Hematopoietic multipotent progenitor cell (in vitro differentiated cells): ENCODE results near the gene HAX1. TPM values are rescaled to one million over a fixed set of nuclear protein-coding genes. Genes with fewer than 3 reads are reported as not detected.
"Not testable (repeated sequence)": the region's sequence is repeated elsewhere in the genome, so short reads cannot be mapped to it uniquely, and the experiment has no call there.

Source experiments
- DNase-seq, 3 donors: peaks; one replicate each; pipeline ENCODE4 v3.0.0-alpha.2; 2011 to 2015; ENCODE audit warnings: low read depth in 2 of 3, low spot score in 2 of 3
- total RNA-seq: library from RNA; depleted of rRNA; stranded (reverse); fragments of >200 nt; gene quantifications from one replicate; pipeline ENCODE4 v1.2.3, GENCODE V29; 2012

Gene HAX1
- total RNA-seq = 39.0 TPM

DNA sequence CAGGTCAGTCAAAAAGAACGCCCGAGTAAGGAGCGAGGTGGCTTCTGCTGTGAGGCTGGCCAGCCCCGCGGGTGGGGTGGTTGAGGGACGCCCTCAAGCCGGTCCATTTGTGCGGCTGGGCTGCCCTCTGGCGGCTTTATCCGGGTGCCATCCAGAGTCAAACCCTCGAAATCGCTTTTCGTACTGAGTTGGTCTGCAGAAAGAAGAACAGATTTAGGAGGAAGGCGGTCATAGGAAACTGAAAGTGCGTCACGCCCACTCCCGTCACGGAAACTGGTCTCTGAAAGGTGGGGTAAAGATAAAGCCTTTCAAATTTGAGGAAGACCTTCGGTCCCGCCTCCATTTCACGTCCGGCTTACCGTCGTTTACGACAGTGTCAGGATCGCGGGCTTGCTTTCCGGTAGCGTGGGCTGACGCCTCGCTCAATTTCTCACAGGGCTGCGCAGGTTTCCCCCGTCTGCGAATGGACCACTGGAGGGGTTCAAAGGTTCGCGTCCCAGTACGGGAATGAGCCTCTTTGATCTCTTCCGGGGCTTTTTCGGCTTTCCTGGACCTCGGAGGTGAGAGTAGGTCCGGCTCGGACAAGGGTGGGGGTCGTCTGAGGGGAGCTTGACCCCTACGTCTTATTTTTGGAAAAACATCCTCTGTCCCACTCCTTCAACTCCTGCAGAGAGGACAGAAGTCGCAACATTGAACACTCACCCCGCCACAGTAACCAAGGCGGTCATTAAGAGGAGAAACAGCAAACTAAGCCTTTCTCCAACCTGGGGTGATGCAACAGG lies at the start of gene HAX1:
TSS of gene HAX1 (plus strand) at position 413 of the 782 bp plus-strand sequence. CDS start at position 508, 95 bp downstream.
- peak; percentile 85 to 100 (median 99) for DNase-seq

DNA sequence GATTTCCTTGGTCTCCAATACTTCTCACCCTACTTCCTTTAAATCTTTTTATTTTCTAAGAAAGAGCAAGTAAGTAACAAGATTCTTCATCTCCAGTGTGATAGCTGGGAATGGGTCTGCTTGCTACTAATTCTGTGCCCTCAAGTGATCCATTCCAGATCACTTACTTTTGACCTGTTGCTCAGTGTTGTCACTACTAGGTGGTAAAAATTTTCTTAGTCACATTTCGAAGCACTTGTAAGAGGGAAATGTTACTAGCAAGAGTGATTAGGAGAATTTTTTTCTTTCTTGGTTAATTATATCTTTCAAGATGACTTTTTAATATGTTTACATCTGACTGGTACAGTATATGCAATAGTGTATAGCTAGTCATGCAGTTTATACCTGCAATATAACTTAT lies 49.5 kb upstream of the HAX1 start:
- DNase-seq = no peak

DNA sequence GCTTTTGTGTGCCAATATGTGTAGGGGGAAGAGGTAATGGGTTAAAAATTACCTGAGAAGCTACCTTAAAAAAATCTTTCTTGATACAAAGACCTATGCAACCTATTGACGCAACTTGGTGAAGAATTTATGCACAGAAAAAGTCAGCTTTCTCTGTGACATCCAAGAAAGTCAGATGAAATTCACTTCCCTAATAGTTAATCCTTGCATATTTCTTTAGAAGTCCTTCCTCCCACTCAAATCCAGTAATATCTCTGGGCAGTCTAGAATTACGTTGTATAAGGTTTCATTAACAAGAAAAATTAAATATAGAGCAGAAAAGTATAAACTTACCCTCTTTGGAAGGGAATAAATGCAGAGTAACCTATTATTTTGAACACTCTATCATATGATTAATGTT lies 48.8 kb upstream of the HAX1 start:
- DNase-seq = no peak

DNA sequence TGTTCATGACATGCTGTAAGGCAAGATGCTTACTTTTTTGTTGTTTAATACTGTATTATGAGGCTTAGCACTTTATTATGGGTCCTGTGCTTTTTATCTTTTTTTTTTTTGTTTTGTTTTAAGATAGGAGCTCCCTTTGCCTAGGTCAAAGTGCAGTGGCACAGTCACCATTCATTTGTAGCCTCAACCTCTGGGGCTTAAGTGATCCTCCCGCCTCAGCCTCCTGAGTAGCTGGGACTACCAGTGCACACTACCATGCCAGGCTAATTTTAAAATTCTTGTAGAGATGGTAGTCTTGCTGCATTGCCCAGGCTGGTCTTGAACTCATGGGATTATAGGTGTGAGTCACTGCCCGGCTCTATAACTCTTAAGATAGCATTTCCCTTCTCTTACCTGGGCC lies 47.1 kb upstream of the HAX1 start:
- no peak for DNase-seq

DNA sequence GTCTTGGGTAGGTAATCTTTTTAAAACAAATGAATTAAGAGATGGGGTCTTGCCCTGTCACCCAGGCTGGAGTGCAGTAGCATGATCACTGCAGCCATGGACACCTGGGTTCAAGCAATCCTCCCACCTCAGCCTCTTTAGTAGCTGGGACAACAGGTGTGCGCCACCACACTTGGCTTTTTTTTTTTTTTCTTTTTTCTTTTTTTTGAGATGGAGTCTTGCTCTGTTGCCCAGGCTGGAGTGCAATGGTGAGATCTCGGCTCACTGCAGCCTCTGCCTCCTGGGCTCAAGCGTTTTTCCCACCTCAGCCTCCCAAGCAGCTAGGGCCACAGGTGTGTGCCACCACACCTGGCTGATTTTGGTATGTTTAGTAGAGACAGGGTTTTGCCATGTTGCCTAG lies 41.3 kb upstream of the HAX1 start:
- not testable (repeated sequence) for DNase-seq

DNA sequence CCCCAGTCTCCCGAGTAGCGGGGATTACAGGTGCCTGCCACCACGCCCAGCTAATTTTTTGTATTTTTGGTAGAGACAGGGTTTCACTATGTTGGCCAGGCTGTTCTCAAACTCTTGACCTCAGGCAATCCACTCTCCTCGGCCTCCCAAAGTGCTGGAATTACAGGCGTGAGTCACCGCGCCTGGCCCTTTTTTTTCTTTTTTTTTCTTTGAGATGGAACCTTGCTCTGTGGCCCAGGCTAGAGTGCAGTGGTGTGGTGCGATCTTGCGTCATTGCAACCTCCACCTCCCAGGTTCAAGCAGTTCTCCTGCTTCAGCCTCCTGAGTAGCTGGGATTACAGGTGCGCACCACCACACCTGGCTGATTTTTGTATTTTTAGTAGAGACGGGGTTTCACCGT lies 39.3 kb upstream of the HAX1 start:
- not testable (repeated sequence) for DNase-seq

DNA sequence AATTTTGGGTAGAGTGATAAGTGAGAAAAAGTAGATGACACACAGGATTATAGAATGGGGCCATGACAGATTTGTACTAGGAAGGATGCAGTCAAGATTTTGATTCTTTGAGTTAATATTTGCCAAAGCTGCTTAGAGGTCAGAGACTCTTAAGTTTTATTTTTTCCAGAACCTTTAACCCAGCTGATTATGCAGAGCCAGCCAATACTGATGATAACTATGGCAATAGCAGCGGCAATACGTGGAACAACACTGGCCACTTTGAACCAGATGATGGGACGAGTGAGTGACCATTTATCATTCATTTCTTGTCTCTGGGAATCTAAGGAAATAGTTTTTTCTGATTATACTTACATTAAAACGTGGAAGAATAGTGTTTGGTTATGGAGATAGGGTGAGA lies 35.6 kb upstream of the HAX1 start:
- no peak for DNase-seq

DNA sequence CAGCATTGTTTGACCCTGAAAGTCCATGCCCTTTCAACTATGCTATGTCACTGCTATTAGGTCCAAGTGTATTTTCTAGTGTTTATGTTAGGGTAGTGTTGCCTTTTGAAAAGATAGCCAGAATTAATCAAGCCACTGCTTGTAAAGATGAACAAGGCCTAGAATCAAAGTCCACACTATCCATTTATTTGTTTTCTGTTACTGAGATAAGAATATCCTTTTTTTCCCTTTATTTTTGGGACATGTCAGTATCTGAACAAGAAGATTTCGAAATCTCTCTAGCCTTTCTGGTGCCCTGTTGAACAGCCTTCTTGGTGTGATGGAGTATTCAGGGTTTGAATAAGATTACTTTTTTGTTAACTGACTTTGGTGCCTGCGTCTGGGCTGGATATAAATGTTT lies 35.0 kb upstream of the HAX1 start:
- DNase-seq = no peak

DNA sequence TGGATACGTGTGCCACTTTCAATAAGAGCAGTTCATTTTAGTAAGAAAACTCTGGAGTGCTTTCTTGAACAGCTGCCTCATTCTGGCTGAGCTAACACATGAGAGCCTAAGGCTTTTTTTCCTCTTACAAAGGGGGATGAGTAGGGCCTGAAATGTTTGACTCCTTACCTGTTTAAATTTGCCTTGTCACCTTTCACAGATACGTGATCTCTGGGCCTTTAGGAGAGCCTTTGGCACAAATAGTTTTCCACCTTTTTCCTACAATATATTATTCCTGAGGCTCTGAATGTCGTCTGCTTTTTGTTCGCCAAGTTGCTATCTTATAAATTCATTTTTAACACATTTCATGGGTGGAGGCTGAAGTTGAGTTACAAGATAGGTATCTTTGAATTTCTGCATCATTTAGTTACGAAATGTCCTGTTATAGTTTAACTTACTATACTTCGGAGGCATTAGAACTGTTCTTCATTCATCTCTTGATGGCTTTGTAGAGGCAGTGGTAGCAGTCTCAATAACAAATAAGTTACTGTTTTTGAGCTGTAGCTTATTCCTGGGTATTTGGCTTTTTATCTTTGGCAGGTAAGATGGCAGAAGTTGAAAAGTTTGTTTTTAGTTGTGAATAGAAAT lies 34.4 kb upstream of the HAX1 start:
- no peak for DNase-seq

DNA sequence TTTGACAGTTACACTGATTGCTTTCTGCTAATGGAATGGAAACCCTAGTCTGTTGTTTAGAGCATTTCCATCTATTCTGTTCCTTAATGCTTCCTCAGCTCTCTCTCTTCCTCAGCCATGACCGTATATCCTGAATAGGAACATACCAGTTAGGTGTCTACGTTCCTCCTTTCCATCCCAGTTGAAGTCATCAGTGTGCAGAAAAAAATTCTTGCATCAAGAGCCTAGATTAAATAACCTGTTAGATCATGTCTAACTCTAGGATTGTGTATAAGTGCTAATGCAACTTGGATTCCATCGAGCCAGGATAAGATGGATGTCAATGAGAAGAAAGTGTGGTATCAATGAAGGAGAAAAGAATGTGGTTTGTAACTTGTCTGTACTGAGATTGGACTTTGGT lies 32.9 kb upstream of the HAX1 start:
- DNase-seq = no peak

DNA sequence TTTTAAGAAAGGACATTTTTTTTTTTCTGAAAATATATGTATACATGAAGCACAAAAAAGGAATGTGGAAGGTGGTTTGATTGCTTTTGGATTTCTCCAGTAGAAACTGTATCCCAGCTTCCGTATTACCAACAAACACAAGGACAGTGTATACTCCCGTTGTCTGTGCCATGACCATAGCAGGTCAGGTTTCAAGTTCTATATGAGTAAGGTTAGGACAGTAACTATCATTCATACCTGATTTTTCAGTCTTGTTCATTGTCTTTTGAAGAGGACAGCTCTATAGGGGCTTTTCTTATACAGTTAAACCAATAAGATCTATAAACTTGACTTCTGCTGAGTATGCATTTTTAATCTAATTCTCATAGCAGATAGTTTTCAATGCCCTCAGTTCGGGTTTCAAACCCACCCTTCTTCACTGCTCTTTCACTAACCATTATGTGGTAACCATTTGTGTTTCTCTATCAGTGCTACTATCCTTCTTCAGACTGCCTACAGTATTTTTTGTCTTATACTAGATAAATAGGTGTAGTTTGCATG lies 32.1 kb upstream of the HAX1 start:
- DNase-seq = no peak

DNA sequence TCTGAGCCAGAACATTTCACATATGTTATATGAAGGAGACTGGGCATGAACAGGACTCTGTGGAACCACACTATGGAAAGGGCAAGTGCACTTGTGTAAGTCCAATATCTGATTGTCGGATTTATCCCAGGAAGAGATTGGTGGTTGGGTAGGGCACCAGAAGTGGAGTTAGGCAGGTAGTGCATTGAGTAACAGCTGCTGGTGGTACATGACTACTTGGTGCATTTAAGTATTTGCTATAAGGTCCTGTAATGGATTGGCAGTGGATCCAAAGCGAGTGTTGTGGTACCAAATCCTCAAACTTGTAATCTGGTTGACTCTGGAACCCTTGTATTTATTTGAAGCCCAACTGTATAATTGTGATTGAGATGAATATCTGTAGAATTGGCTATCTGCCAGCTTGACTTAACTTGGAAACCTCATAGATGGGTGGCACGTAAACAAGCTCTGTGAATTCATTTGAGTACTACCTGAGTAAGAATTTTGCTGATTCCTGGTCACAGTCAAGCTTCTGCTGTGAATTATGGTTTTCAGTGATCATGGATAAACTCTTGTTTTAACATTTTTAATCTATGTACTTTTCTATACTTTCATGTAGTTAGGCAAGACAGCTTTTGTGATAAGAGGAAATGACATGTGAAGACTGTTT lies 30.6 kb upstream of the HAX1 start:
- no peak for DNase-seq

DNA sequence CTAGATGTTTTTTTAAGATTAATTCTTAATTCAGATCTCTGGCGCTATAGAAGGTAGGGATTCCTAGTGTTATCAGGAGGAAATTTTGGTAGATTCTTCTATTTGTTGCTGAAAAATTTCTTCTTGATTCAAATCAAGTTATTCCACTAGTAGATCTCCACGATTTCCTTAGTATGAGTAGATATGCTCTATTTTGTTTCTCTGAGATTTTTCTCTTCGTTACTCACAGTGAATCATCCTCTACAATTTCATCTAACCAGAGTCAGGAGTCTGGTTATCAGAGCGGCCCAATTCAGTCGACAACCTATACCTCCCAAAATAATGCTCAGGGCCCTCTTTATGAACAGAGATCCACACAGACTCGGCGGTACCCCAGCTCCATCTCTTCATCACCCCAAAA lies 18.8 kb upstream of the HAX1 start:
- DNase-seq = no peak

DNA sequence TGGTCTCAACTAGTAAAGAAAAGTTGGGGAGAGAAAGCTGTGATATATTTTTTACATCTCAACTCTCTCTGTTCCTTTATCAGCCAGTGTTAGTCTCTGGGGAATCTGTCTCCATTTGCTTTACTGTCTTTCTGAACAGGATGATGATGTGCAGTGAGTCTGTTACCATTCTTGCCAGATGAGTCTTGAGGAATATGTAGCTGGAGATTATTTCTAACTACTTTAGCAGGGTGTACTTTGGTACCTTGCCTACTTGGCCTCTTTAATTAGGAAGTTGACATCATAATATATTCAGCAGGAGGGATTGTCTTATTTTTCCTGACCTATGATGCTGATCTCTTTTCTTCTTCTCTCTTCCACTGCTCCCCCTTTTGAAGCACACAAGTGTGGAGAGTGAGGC lies 15.7 kb upstream of the HAX1 start:
- DNase-seq = no peak

DNA sequence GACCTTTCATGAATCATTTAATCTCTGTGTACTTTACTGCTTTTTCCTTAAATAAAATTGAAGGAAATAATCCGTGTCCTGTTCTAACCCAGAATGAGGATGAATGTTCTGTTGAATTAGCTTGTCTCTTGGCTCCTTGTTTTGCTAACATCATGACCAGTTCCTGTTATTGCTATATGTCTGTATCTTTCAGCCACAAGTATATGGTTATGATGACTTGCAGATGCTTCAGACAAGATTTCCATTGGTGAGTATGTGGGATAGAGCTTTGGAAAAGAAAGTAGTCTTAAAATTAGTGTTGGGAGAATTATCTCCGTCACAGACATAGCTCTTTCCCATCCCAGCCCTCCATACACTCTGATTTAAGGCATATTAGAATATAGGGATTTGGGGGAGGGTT lies 13.6 kb upstream of the HAX1 start:
- no peak for DNase-seq

DNA sequence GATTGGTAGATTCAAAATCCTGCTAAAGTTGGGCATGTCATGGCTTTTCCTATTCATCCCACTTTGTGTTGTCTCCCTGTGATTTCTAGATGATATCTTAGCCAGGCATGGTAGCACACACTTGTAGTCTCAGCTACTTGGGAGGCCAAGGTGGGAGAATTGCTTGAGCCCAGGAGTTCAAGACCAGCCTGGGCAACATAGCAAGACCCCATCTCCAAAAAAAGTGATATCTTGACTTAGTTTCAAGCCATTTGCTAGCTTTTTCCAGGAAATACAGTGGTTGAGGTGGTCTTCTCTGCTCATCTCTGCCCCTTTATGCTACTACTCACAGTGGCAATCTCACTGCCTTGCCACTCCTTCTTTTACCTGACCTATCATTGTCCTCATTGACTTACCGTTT lies 12.3 kb upstream of the HAX1 start:
- DNase-seq = no peak

DNA sequence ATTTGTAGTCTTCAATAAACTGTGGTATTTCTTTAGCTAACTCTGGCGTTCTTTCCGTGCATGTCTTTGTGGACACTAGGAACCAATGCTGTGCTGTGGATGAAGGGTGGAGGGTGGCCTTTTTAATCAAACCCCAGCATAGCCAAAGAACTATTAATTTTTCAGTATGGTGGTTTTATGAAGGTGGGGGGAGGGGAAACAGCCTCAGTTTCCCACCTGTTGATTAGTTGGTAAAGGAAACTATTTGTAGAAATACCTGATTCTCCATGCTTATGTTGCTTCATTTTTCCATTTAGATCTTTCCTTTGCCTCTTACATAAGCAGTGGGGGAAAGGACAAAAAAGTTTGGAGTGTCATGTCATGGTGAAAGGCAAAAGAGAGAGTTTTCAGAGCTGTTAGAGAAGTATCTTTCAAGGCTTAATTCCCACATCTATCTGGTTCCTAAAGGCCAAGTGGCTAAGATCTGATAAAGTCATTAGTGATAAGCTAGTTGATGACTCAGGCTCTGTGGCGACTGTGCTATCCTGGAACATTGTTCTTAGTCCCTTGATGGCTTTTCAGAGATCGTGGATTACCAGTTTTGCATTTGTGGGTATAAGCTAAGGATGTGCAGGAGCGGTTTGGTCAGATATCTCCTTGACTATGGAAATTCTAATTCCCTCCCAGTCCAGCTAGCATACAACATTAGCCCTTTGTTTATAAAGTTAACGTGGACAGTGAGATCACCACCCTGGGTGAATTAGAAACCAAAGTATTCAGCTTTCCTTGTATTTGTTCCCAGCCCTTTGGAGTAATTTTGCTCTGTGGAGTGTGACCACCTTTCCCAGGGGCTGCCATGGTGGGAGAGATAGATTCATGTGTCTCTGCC lies 8.7 kb upstream of the HAX1 start:
- DNase-seq = no peak

DNA sequence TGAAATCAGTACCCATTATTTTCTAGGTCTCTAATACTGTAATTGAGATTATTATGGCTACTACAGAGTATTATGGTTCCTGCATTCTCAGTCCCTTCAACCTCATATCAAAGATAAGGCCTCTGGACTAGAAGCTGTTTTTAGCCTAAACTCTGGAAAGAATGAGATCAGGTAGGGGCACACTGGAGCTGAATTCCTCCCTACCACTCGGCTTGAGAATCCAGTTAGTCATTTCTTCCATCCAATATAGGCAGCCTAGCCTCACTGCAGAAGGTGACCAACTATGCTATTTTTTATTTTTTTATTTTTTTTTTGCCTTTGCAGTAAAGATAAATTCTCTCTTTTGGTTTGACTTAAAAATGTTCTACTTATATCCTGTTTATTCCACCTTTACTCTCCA lies 8.0 kb upstream of the HAX1 start:
- DNase-seq = no peak

DNA sequence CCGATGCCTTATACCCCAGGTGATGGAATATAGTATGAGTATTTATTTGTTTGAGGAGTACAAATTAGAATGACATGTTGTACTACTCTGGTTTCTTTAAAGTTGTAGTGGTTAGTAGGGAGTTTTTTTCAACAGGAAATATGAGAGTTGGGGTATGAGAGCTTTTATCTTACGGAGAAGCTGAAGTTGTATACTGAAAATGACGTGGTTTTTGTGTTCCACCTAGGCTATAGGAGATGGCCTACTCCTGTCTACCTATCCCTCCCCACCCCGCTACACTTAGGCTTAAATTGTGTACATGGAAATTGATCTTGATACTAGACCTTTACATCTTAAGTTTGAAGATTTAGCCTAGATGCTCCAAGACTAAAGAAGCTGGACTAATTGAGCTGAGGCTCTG lies 6.8 kb upstream of the HAX1 start:
- no peak for DNase-seq

DNA sequence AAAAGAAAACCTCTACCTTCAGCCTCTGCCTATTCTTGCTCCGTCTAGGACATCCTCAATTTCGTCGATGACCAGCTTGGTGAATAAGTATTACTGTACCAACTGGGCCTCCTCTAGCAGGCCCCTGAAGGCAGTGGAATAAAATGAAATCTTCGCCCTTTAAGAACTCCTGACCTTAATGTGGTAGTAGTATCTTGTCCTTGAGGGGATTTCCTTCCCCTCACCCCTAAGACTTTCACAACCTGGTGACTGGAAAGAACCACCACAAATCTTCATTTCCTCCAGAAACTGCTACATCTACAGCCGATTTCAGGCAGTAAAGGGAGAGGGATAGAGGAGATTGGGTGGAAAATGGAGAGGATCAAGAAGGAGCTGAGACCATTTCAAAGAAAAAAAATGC lies 1.6 kb upstream of the HAX1 start:
- DNase-seq = no peak
